ENCODE results near the gene ZNF541. TPM values are rescaled to one million over a fixed set of nuclear protein-coding genes. Genes with fewer than 3 reads are reported as not detected.
A peak's percentile ranks its signal among the peaks of the same experiment; 100 is the strongest.
"Not testable (repeated sequence)": the region's sequence is repeated elsewhere in the genome, so short reads cannot be mapped to it uniquely, and the experiment has no call there.

ZNF541 gene
- total RNA-seq, 2 experiments from 2014 or later = 0.35 to 0.40 TPM

DNA sequence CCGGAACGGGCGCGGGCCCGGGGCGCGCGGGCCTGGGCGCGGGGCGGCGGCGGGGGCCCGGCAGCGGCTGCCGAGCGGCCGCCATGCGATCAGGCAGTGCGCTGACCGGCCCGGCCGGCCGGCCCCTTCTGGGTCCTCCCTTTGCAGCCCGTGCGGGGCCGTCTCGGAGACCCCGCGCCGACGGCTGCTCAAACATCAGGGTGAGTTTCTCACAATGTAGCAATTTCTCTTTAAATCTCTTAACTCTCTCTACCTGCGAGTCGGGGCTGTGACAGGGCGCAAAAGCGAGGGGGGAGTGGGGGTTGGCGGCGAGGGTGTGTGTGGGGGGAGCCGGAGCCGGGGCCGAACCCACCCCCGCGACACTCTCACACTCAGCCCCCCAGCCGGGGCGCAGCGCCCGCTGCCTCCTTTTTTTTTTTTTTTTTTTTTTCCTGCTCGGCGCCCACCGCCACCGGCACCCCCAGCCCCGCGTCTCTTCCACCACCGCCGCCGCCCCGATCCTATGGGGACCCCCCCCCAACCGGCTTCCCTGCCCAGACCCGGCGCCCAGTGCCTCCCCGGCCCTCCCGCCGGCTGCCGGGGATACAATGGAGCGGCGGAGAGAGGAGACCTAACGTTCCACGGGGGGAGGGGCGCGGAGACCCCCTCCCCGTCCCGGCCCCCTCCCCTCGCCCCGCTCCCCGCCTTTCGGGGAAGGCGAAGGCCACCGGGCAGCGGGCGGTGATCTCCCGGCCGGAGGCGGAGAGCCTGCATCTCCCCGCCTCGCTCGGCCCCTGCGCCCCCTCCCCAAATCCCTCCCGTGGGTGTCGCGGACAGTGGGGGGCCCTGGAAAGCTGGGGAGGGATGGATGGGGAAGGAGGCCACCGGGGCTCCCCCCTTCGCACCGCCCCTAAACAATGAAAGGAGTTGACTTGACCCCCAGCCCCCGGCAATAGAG, 36.3 kb upstream of the ZNF541 start, which contains the start of gene BICRA:
Gene BICRA, plus strand, starts transcription at position 166 of the 937 bp plus-strand sequence. CDS start 64,441 bp downstream, outside the sequence.
- Mint-ChIP-seq H3K27me3 (no peaks in the 10 kb centered on the region), H3K9me3 (no peaks in the 10 kb centered on the region), H3K4me1 (peaks cover 30% of the 10 kb centered on the region), H3K36me3 (ENCODE audit: low read depth) (peaks cover 25% of the 10 kb centered on the region), H3K27ac (peak within 1 kb of the TSS; percentile 96), H3K4me3 (peak within 1 kb of the TSS; percentile 93)
- ChIA-PET POLR2A (interaction anchor here (0.6 to 1.0 kb wide), 3 partner anchors 11 to 260 kb away, joined by 4 read pairs; partner anchors contain the start of gene DHX34), CTCF (interaction anchor here (0.6 to 2.2 kb wide), 4 partner anchors 10 to 147 kb away, joined by 3 to 11 read pairs (median 4); partner anchors contain the start of gene NAPA)
- DNase-seq = peak; percentile 85

DNA sequence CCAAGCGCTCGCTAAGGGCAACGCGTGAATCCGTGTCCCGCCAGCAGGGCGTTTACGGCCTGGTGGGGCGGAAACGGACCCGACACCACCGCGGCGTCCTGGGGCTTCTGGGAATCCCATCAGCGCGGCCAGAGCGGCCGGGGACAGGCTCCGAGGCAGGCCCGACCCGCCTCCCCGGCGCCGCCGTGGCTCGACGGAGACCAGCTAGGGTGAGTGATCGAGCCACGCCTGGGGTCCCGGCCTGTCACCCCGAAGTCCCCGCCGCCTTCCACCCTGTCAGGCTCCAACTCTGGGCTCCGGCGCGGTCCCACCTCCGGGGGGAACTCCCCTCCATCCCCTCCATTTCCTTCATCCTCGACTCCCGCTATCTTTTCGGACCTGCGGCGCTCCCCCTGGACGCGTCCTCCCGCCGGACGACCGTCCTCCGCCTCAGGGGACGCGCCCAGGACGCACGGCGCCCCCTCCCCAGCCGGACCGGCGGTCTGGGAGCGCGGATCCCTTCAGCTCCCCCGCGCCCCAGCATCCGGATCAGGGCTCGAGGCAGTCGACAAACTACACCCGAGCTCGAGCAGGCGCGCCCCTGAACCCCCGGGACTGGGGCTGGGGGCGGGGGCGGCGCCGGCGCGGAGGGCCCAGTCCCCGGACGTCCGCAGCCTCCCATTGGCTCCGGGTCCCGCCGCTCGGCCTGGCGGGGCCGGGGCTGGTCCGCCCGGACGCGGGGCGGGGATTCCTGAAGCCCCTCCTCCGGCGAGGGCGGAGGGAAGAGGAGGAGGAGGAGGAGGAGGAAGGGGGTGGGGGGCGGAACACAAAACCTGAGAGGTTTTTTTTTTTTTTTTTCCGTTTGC, 35.3 kb upstream of the ZNF541 start:
- Mint-ChIP-seq H3K9me3 (no peaks in the 10 kb centered on the region), H3K4me3 (peak overlapping the region; percentile 80), H3K36me3 (ENCODE audit: low read depth) (peaks cover 20% of the 10 kb centered on the region)

DNA sequence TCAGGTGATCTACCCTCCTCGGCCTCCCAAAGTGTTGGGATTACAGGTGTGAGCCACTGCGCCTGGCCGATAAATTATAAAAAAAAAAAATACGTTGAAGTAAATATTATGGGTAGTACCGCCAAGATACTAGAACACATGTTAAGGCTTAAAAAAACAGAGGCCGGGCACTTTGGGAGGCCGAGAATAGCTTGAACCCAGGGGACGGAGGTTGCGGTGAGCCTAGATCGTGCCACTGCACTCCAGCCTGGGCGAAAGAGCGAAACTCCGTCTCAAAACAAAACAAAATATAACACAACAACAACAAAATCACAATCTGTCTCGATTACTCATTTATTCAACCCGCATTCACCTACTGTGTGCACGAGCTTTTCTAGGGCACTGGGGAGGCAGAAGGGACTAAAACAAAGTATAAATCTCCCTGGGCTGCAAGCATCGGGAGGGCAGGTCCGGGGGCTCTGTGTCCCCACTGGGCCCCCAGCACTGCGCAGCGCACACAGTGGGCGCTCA, 34.7 kb upstream of the ZNF541 start:
- ChIA-PET POLR2A (interaction anchor here (0.7 kb wide), 1 partner anchor 92 kb away, joined by 3 read pairs; no protein-coding TSS in a partner anchor), CTCF (interaction anchor here (1.7 kb wide), 1 partner anchor 92 kb away, joined by 3 read pairs; the partner anchor contains the start of gene NAPA)
- Mint-ChIP-seq H3K36me3 (ENCODE audit: low read depth) (peaks cover 18% of the 10 kb centered on the region), H3K4me3 (peak overlapping the region; percentile 80), H3K27ac (peak overlapping the region; percentile 92), H3K4me1 (peaks cover 31% of the 10 kb centered on the region), H3K9me3 (no peaks in the 10 kb centered on the region), H3K27me3 (no peaks in the 10 kb centered on the region)
- no peak for DNase-seq

More for the DNA sequence above, 35.3 kb upstream of the ZNF541 start:
- no peaks in the 10 kb centered on the region for H3K27me3 Mint-ChIP-seq
- ChIA-PET CTCF (interaction anchor here (1.7 kb wide), 1 partner anchor 93 kb away, joined by 3 read pairs; the partner anchor contains the start of gene NAPA), POLR2A (interaction anchor here (0.7 to 1.0 kb wide), 2 partner anchors 92 to 93 kb away, joined by 3 to 4 read pairs; no protein-coding TSS in a partner anchor)
- H3K27ac Mint-ChIP-seq = peak overlapping the region; percentile 92
- peaks cover 31% of the 10 kb centered on the region for H3K4me1 Mint-ChIP-seq
- peak; percentile 95 for DNase-seq

DNA sequence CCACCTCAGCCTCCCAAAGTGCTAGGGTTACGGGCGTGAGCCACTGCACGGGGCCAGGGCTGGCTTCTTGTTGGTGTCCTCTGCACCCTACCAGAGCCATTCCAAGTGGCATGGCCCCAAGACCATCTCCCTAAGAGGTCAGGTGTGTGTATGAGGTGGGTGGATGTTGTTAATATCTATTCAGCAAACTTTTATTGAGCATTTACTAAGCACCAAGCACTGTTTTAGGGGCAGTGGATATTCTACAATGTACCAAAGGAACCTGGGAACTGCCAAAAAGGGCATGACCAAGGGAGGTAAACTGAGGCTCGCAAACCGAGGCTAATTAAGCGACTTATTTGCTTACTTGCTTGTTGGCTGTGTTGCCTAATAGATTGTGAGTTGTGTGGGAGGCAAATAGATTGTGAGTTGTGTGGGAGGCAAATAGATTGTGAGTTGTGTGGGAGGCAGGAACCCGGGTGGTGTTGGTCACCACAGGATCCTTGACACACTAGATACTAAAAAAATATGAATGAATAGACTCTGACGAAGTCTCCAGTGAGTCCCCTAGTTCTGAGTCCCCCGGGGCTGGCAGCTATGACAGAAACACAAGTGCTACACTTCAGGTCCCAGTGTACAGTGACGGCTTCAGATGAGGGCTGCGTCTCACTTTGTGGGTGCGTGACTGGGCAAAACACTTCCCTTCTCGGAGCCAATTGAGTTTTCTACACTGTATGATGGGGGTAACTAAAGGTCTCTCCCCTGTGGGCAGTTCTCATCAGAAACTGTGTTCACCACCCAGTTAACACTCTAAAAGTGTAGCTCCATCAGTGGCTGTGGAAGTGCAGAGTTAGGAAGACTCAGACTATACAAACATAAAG, 31.0 kb upstream of the ZNF541 start:
- Mint-ChIP-seq H3K9me3 (no peaks in the 10 kb centered on the region), H3K27ac (peak overlapping the region; percentile 27), H3K27me3 (peaks cover under 1% of the 10 kb centered on the region), H3K4me1 (peaks cover 37% of the 10 kb centered on the region), H3K4me3 (no peak overlapping the region), H3K36me3 (ENCODE audit: low read depth) (peaks cover 16% of the 10 kb centered on the region)
- CTCF ChIA-PET = no interaction called here
- POLR2A ChIA-PET = no interaction called here
- DNase-seq = no peak

DNA sequence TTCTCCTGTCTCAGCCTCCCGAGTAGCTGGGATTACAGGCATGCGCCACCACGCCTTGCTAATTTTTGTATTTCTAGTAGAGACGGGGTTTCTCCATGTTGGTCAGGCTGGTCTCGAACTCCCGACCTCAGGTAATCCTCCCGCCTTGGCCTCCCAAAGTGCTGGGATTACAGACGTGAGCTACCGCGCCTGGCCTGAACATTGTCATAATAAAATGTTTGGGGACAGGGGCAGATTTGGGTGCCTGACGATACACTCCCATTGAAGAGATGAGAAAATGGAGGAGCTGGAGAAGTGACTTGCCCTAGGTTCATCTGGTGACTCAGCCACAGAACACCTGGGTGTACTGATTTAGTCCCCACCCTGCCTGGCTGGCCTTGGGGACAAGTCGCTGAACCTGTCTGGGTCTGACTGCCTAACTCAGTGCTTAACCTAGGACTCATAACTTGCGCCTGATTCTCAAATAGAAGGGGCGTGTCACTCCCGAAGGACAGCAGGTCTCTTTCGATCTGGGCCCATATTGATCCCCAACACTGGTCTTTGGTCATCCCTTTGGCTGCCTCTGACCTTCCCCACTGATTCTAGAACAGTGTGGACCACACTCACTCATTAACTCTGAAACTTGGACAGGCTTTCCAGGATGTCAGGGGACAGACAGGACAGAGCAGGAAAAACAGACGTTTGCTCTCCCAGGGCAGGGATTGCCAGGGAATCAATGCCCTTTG, 28.4 kb upstream of the ZNF541 start:
- Mint-ChIP-seq H3K36me3 (ENCODE audit: low read depth) (peaks cover 6% of the 10 kb centered on the region), H3K4me3 (peak overlapping the region; percentile 83), H3K27me3 (peaks cover 1% of the 10 kb centered on the region), H3K27ac (peak overlapping the region; percentile 92), H3K9me3 (no peaks in the 10 kb centered on the region), H3K4me1 (peaks cover 38% of the 10 kb centered on the region)
- CTCF ChIA-PET = interaction anchor here (0.6 to 1.3 kb wide), 3 partner anchors 21 to 165 kb away, joined by 3 to 6 read pairs (median 3); no protein-coding TSS in a partner anchor
- no peak for DNase-seq
- POLR2A ChIA-PET = interaction anchor here (1.4 kb wide), 1 partner anchor 86 kb away, joined by 4 read pairs; no protein-coding TSS in a partner anchor

DNA sequence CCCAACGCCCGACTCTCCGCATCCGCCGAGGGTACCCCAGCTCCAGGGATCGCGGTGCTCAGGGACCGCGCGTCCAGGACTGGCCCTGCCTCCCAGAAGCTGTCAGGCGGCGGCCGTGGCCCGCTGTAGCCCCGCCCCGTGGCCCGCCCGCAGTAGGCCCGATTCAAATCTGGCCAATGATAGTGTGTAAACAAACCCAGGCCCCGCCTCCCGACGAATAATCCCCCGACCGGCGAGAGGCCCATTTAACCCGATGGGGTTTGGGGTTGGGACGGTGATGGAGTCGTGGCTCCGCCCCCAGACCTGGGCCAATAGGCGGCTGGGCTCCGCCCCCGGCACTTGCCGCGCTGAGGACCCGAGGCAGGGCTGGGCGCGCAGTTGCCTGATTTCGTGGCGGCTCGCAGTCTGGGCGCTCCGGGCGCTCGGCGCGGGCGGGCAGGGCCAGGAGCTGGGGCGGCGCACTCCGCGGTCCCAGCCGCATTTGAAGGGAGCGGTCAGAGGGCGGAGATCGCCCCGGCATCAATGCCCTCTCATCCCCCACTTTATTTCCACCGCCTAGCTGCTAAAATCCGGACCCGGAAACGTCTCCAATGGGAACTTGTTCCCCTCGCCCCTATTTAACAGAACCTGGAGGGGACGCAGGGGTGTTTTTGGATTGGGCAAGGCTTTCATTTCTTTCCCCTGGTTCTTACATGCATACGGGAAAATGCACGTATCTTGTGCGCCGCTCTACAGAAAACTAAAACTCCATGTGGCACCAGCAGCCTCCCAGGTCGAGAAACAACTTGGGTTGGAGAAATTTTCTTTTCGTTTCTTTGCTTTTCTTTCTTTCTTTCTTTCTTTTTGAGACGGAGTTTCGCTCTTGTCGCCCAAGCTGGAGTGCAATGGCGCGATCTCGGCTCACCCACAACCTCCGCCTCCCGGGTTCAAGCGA, 27.6 kb upstream of the ZNF541 start:
- DNase-seq = peak; percentile 100
- Mint-ChIP-seq H3K9me3 (no peaks in the 10 kb centered on the region), H3K4me1 (peaks cover 46% of the 10 kb centered on the region), H3K36me3 (ENCODE audit: low read depth) (peaks cover 5% of the 10 kb centered on the region), H3K4me3 (peak overlapping the region; percentile 83), H3K27ac (peak overlapping the region; percentile 92), H3K27me3 (peaks cover 1% of the 10 kb centered on the region)
- ChIA-PET POLR2A (interaction anchor here (1.2 to 1.4 kb wide), 2 partner anchors 85 to 117 kb away, joined by 3 to 4 read pairs; partner anchors contain the start of gene KPTN), CTCF (interaction anchor here (0.6 to 2.4 kb wide), 5 partner anchors 10 to 164 kb away, joined by 3 to 11 read pairs (median 5); no protein-coding TSS in a partner anchor)

DNA sequence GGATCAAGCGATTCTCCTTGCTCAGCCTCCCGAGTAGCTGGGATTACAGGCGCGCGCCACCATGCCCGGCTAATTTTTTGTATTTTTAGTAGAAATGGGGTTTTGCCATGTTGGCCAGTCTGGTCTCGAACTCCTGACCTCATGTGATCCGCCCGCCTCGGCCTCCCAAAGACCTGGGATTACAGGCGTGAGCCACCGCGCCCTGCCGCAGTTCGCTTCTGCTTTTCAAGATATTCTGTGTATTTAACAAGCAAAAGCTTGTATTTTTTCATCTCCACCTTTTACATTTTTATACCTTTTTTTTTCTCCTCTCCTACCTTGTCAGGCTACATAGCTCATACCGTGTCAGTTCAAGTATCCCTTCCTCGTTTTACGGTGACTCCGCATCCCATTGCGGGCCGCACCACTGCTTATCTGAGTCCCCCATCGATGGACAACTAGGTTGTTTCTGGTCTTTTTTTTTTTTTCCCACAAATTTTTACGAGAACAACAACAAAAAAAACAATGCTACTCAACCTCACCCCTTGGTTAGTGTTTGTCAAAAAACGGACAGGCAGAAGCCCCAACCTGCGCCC, 26.8 kb upstream of the ZNF541 start:
- CTCF ChIA-PET = interaction anchor here (0.7 to 2.4 kb wide), 4 partner anchors 11 to 681 kb away, joined by 3 to 11 read pairs (median 4); no protein-coding TSS in a partner anchor
- DNase-seq; H3K9me3 Mint-ChIP-seq; H3K36me3 Mint-ChIP-seq (ENCODE audit: low read depth); H3K27me3 Mint-ChIP-seq: not testable (repeated sequence)
- H3K4me3 Mint-ChIP-seq = peak overlapping the region; percentile 83
- H3K27ac Mint-ChIP-seq = peak overlapping the region; percentile 92
- H3K4me1 Mint-ChIP-seq = peaks cover 46% of the 10 kb centered on the region
- POLR2A ChIA-PET = interaction anchor here (1.2 kb wide), 1 partner anchor 116 kb away, joined by 3 read pairs; the partner anchor contains the start of gene KPTN

DNA sequence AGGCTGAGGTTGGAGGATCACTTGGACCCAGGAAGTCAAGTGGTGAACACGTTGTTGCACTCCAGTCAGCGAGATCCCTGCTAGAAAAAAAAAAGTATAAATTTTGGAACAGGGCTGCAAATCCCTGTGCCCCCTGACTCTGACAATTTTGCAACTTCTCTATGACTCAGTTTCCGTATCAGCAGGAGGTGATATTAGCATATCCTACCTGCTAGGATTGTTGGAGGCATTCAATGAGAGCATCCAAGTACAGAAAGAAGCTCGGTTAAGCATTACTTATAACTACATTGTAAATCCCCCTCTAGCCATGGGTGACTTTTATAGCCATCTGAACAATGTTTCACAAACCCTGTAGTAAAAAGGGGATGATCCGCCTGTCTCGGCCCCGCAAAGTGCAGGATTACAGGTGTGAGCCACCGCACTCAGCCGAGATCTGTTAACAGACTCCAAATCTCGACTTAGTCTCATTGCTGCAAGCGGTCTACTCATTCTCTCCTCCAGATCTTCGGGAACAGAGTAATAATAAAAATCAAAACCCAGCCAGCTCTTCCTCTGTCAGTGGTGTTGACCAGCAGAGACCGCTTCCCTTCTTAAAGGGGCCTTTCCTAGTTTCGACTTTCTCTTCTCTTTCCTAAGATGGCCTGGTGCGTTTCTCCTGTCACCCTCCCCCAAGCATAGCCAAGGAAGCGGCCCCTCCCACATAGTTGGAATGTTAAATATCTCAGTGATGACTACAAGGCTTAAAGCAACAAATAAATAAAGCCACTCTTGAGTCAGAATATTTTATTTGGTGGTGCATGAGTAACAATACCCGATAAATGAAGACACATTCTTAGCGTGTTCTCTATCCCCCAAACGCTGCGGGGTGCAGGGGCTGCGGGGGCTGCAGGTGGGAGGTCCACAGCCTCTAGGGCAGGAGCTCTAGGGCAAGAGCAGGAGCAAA, 25.7 kb upstream of the ZNF541 start:
- H3K27ac Mint-ChIP-seq = peak overlapping the region; percentile 92
- ChIA-PET POLR2A (interaction anchor here (0.6 kb wide), 1 partner anchor 11 kb away, joined by 4 read pairs; no protein-coding TSS in a partner anchor), CTCF (interaction anchor here (0.8 to 2.4 kb wide), 5 partner anchors 12 to 145 kb away, joined by 3 to 11 read pairs (median 4); no protein-coding TSS in a partner anchor)
- H3K27me3 Mint-ChIP-seq = peaks cover 1% of the 10 kb centered on the region
- DNase-seq = no peak
- peak overlapping the region; percentile 83 for H3K4me3 Mint-ChIP-seq
- peaks cover 5% of the 10 kb centered on the region for H3K36me3 Mint-ChIP-seq (ENCODE audit: low read depth)
- no peaks in the 10 kb centered on the region for H3K9me3 Mint-ChIP-seq
- peaks cover 37% of the 10 kb centered on the region for H3K4me1 Mint-ChIP-seq

DNA sequence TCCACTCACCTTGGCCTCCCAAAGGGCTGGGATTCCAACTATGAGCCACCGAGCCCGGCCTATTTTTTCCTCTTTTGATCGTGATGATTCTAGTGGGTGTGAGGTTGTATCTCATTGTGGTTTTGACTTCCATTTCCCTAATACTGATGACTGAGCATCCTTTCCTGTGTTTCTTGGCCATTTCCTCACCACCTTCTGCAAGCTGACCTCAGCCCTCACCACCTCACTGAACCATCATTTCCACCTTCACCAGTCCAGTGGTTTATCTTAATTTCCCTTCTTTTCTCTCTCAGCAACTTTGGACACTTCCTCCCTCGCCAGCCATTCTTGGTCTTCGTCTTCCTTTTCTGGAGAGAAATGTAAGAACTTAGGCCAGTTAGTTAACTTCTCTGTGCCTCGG, 23.0 kb upstream of the ZNF541 start:
- peaks cover 29% of the 10 kb centered on the region for H3K4me1 Mint-ChIP-seq
- H3K9me3 Mint-ChIP-seq = no peaks in the 10 kb centered on the region
- no peak for DNase-seq

More for the DNA sequence above, 23.0 kb upstream of the ZNF541 start:
- Mint-ChIP-seq H3K27ac (peak overlapping the region; percentile 46), H3K4me3 (no peak overlapping the region), H3K27me3 (peaks cover 1% of the 10 kb centered on the region), H3K36me3 (ENCODE audit: low read depth) (peaks cover 2% of the 10 kb centered on the region)
- CTCF ChIA-PET = interaction anchor here (1.0 to 2.2 kb wide), 2 partner anchors 15 to 111 kb away, joined by 3 to 6 read pairs; no protein-coding TSS in a partner anchor
- POLR2A ChIA-PET = no interaction called here
